Gastrocnemius medialis (tissue), 4 donors: ENCODE results near the gene SLC32A1.
A peak's percentile ranks its signal among the peaks of the same experiment; 100 is the strongest.

Source experiments
- CTCF ChIP-seq, 5 experiments: fragments of 450-650 bp in 3 of 5; fragments of 200-600 bp in 2 of 5; sonication (generic) in 2 of 5; IDR thresholded peaks in 4 of 5; conservative IDR thresholded peaks in 1 of 5; 1 replicate in 4 of 5; 2 replicates in 1 of 5; pipeline ENCODE4 v1.5.1; 2016 to 2019; ENCODE audit warnings: antibody characterized with exemption in 5 of 5, mild to moderate bottlenecking in 3 of 5, moderate library complexity in 3 of 5
- POLR2A ChIP-seq, 2 donors: fragments of 450-650 bp; IDR thresholded peaks; one replicate each; pipeline ENCODE4 v1.6.1; 2017; ENCODE audit warnings: antibody characterized with exemption in 2 of 2, mild to moderate bottlenecking in 2 of 2, moderate library complexity in 2 of 2

DNA sequence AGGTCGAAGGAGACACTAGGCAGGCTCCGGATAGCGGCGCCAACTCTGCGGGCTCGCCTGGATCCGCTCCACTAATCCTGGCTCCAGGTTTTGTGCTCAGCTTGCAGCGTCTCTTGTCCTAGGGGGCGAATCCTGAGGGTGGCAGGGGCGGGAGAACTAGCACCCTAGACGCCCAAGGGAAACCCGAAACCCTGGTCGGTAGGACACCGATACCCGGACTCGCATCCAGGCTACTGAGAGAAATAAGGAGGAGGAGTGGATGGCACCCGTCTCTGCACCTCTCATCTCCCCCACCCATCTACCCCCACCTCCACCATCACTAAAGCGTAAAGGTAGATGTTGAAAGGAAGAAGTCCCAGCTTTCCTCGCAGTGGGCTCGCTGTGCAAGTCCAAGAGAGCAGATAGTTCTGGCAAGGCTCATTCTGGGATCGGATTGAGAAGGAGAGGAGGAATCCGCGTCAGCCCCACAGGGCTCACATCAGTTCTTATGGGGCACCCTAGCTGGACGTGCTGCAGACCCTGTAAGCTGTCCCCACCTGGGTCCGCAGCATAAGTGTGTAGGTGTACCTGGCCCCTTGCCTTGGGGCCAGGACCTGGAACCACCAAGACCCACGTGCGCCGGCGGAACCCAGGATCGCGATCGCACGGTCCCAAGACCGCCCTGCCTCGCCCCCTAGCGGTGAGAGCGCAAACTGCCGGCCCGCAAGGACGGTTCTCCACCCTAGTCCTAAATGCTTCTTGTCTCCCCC lies 6.9 kb downstream of the SLC32A1 start:
- TF ChIP-seq CTCF (IDR thresholded peaks at IDR 0.05 in 4 of 5, conservative IDR thresholded peaks at IDR 0.05 in 1 of 5), result peak; percentile 38 to 93 (median 81)
- no peak for TF ChIP-seq POLR2A (IDR thresholded peaks at IDR 0.05)
